ENCODE results near the gene EPN2. TPM values are rescaled to one million over a fixed set of nuclear protein-coding genes. Genes with fewer than 3 reads are reported as not detected.

The EPN2 gene
- total RNA-seq, 1 donor from 2014 or later, result 42.1 TPM

GRCh38 chr17:19310151-19310550 lies 73.0 kb downstream of the EPN2 start:
- no peak for DNase-seq (ENCODE audit: low spot score)

- DNase-seq (ENCODE audit: low spot score), result no peak
Measured at GRCh38 chr17:19311016-19311415, 73.8 kb downstream of the EPN2 start.

GRCh38 chr17:19311421-19312215 lies 74.5 kb downstream of the EPN2 start:
- no peak for DNase-seq (ENCODE audit: low spot score)

GRCh38 chr17:19312406-19312805 lies 75.2 kb downstream of the EPN2 start:
- no peak for DNase-seq (ENCODE audit: low spot score)

- DNase-seq (ENCODE audit: low spot score), result no peak
Measured at GRCh38 chr17:19313066-19313745, 76.0 kb downstream of the EPN2 start.

GRCh38 chr17:19313746-19314651 lies 76.8 kb downstream of the EPN2 start:
- no peak for DNase-seq (ENCODE audit: low spot score)

- DNase-seq (ENCODE audit: low spot score), result no peak
Measured at GRCh38 chr17:19315104-19315503, 77.9 kb downstream of the EPN2 start.

GRCh38 chr17:19316761-19317358 lies 79.7 kb downstream of the EPN2 start:
- DNase-seq (ENCODE audit: low spot score), result no peak

GRCh38 chr17:19317359-19318095 lies 80.4 kb downstream of the EPN2 start:
- peak; percentile 52 for DNase-seq (ENCODE audit: low spot score)

GRCh38 chr17:19318611-19319010 lies 81.4 kb downstream of the EPN2 start:
- no peak for DNase-seq (ENCODE audit: low spot score)

- DNase-seq (ENCODE audit: low spot score), result no peak
Measured at GRCh38 chr17:19319771-19320505, 82.8 kb downstream of the EPN2 start.

- DNase-seq (ENCODE audit: low spot score), result no peak
Measured at GRCh38 chr17:19320876-19321275, 83.7 kb downstream of the EPN2 start.

- DNase-seq (ENCODE audit: low spot score), result no peak
Measured at GRCh38 chr17:19321481-19322128, 84.4 kb downstream of the EPN2 start.

GRCh38 chr17:19322129-19322505 lies 85.0 kb downstream of the EPN2 start:
- no peak for DNase-seq (ENCODE audit: low spot score)

GRCh38 chr17:19322861-19323260 lies 85.7 kb downstream of the EPN2 start:
- no peak for DNase-seq (ENCODE audit: low spot score)

GRCh38 chr17:19325542-19325941 lies 88.4 kb downstream of the EPN2 start:
- no peak for DNase-seq (ENCODE audit: low spot score)

GRCh38 chr17:19327031-19327783 lies 90.0 kb downstream of the EPN2 start:
- DNase-seq (ENCODE audit: low spot score), result no peak

- DNase-seq (ENCODE audit: low spot score), result no peak
Measured at GRCh38 chr17:19328441-19329061, 91.4 kb downstream of the EPN2 start.

GRCh38 chr17:19329136-19329535 lies 92.0 kb downstream of the EPN2 start:
- no peak for DNase-seq (ENCODE audit: low spot score)
